ENCODE results near the gene HSDL1. TPM values are rescaled to one million over a fixed set of nuclear protein-coding genes. Genes with fewer than 3 reads are reported as not detected.

HSDL1 gene
- 10 to 100 TPM; 15.2 to 16.3 TPM for total RNA-seq

DNA sequence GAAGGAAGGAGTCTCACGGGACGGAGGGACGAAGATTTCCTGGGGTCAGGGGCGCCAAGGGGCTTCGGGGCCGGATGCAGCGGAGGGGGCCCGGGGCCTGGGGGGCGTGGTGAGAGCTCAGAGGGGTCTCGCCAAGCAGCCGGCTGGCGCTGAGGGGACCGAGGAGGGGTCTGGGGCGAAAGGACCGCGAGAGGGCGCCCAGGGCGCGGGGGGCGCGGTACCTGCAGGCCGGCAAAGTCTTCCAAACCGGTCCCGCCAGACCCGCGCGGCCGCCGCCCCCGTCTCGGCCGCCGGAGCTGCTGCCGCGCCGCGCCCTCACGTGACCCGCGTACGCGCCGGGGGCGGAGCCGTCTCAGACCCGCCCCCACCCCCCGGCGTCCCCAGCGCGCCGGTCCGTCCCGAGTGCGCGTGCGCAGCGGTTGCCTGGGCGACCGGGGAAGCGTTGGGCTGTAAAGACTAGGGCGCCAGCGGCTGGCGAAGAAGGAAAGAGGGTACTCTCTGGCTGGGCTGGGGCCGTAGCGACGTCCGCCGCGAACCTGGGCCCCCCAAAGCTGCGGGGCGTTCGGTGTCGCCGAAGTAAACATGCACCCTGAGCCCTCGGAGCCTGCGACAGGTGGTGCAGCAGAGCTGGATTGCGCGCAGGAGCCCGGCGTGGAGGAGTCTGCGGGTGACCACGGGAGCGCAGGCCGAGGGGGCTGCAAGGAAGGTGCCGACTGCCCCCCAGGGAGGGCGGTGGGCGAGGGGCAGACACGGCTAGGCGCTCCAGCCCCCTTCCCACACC is at the start of gene HSDL1, which contains the start of gene DNAAF1:
Gene HSDL1, minus strand, starts transcription at position 319 of the 781 bp plus-strand sequence. CDS start 13,856 bp downstream, outside the sequence.
Gene DNAAF1, plus strand, starts transcription at position 450 of the 781 bp plus-strand sequence. Its CDS starts 133 bp downstream, at position 583.
- peaks cover 10% of the 10 kb centered on the region for H3K4me1 Mint-ChIP-seq
- DNase-seq: peak; percentile 94
- H3K4me3 Mint-ChIP-seq: peak within 1 kb of the TSS; percentile 88
- POLR2A ChIA-PET: interaction anchor here (0.6 to 5.5 kb wide), 8 partner anchors 9 to 246 kb away, joined by 3 to 38 read pairs (median 3); partner anchors contain the start of genes MBTPS1 and TAF1C
- H3K27me3 Mint-ChIP-seq: peaks cover 10% of the 10 kb centered on the region
- CTCF ChIA-PET: interaction anchor here (0.8 to 2.0 kb wide), 6 partner anchors 28 to 92 kb away, joined by 3 to 11 read pairs (median 4); partner anchors contain the start of genes MBTPS1 and TAF1C
- H3K27ac Mint-ChIP-seq: peak within 1 kb of the TSS; percentile 62
- H3K36me3 Mint-ChIP-seq (ENCODE audit: low read depth): no peaks in the 10 kb centered on the region
- no peaks in the 10 kb centered on the region for H3K9me3 Mint-ChIP-seq

GRCh38 chr16:84194018-84194417 is 49.0 kb upstream of the HSDL1 start:
- Mint-ChIP-seq H3K9me3 (no peaks in the 10 kb centered on the region), H3K4me3 (no peak overlapping the region), H3K27ac (no peak overlapping the region), H3K36me3 (ENCODE audit: low read depth) (no peaks in the 10 kb centered on the region), H3K4me1 (peaks cover 19% of the 10 kb centered on the region), H3K27me3 (no peaks in the 10 kb centered on the region)
- no peak for DNase-seq
- ChIA-PET POLR2A (no interaction called here), CTCF (no interaction called here)

DNA sequence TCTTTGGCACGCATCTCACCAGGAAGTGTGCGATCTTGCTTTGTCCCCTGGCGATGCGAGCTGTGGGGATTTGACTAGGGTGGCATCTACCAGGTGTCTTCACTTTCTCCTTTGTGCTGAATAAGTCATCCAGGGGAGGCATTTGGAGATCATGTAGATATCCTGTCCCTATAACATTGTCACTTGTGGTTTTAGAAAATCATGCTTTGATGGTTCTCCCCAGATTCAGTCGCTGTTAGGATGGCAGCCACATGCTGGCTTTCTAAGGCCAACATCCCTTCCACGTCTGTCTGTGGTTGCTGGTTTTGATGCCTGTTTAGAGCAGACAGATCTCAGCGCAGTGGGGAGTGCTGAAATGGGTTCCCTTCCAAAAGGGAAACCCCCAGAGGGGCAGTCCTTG is 48.5 kb upstream of the HSDL1 start:
- no peak for DNase-seq
- H3K9me3 Mint-ChIP-seq: no peaks in the 10 kb centered on the region
- H3K4me3 Mint-ChIP-seq: no peak overlapping the region
- no peaks in the 10 kb centered on the region for H3K27me3 Mint-ChIP-seq
- H3K27ac Mint-ChIP-seq: no peak overlapping the region
- ChIA-PET POLR2A (interaction anchor here (1.0 kb wide), 1 partner anchor 77 kb away, joined by 5 read pairs; the partner anchor contains the start of gene MBTPS1), CTCF (no interaction called here)
- peaks cover 19% of the 10 kb centered on the region for H3K4me1 Mint-ChIP-seq
- H3K36me3 Mint-ChIP-seq (ENCODE audit: low read depth): no peaks in the 10 kb centered on the region

DNA sequence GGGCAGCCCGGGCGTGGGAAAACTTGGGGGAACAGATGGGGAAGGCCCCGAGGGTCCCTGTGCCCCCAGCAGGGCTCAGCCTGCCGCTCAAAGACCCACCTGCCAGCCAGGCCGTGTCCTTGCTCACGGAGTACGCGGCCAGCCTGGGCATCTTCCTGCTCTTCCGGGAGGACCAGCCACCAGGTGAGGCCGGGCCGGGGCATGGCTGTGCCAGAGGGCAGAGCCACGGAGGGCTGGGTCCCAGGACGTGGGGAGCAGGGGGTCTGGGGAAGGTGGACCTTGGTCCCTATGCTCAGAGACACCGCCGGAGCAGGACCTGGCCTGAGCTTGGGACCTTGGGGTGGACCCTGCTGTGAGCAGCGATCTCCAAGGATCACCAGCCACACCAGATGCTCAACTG is 46.5 kb upstream of the HSDL1 start:
- Mint-ChIP-seq H3K9me3 (no peaks in the 10 kb centered on the region), H3K27me3 (no peaks in the 10 kb centered on the region), H3K4me3 (no peak overlapping the region), H3K36me3 (ENCODE audit: low read depth) (peaks cover 3% of the 10 kb centered on the region), H3K27ac (no peak overlapping the region), H3K4me1 (peaks cover 21% of the 10 kb centered on the region)
- ChIA-PET POLR2A (no interaction called here), CTCF (no interaction called here)
- no peak for DNase-seq

DNA sequence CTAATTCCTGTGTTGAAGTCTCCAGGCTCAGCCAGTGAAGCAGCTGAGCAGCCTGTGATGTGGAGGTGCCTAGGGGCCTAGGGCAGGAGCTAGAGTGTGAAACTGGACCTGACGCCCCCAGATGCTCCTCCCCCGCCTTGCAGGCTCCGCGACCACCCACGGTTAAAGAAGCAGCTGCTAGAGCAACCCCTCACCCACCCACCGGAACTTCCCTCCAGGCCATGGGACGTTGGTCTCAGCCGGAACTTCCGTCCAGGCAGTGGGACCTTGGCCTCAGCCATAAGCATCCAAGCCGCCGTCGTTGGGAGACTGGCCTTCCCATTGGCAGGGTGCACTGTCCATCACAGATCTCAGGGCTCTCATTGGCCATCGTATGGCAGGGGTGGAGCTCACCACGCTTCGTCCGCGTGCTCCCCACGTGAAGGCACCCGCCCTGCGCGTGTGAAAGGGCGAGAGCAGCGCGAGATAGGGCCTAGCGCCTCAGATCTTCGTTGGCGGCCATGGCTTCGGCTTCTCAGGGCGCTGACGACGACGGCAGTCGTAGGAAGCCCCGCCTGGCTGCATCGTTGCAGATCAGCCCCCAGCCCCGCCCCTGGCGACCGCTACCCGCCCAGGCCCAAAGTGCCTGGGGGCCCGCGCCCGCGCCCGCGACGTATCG is 45.9 kb upstream of the HSDL1 start, which contains the start of gene ADAD2:
Gene ADAD2, plus strand, starts transcription at position 427 of the 658 bp plus-strand sequence. Its CDS starts 74 bp downstream, at position 501.
- DNase-seq: no peak
- no peaks in the 10 kb centered on the region for H3K9me3 Mint-ChIP-seq
- H3K4me3 Mint-ChIP-seq: no peak within 1 kb of the TSS
- no peaks in the 10 kb centered on the region for H3K27me3 Mint-ChIP-seq
- CTCF ChIA-PET: no interaction called here
- peaks cover 26% of the 10 kb centered on the region for H3K4me1 Mint-ChIP-seq
- H3K36me3 Mint-ChIP-seq (ENCODE audit: low read depth): peaks cover 3% of the 10 kb centered on the region
- POLR2A ChIA-PET: no interaction called here
- H3K27ac Mint-ChIP-seq: no peak within 1 kb of the TSS

- Mint-ChIP-seq H3K27ac (peak within 1 kb of the TSS; percentile 87), H3K36me3 (ENCODE audit: low read depth) (peaks cover 17% of the 10 kb centered on the region), H3K4me3 (peak within 1 kb of the TSS; percentile 93), H3K4me1 (peaks cover 22% of the 10 kb centered on the region), H3K9me3 (no peaks in the 10 kb centered on the region), H3K27me3 (no peaks in the 10 kb centered on the region)
- ChIA-PET POLR2A (interaction anchor here (0.6 to 2.6 kb wide), 7 partner anchors 11 to 107 kb away, joined by 3 to 20 read pairs (median 6); partner anchors contain the start of genes DNAAF1, HSDL1 and MBTPS1), CTCF (interaction anchor here (0.5 to 3.4 kb wide), 52 partner anchors 8 to 840 kb away, joined by 3 to 58 read pairs (median 4); partner anchors contain the start of genes DNAAF1, HSDL1, KIAA0513 and MBTPS1)
- DNase-seq: peak; percentile 92
Observed at GRCh38 chr16:84186685-84187437, 41.9 kb upstream of the HSDL1 start, which contains the start of gene TAF1C. TSS of gene TAF1C (minus strand) at chr16:84187057. CDS start at chr16:84184988, 2,069 bp downstream.

GRCh38 chr16:84184775-84185174 is 39.8 kb upstream of the HSDL1 start:
- Mint-ChIP-seq H3K27ac (peak overlapping the region; percentile 40), H3K27me3 (no peaks in the 10 kb centered on the region), H3K36me3 (ENCODE audit: low read depth) (peaks cover 17% of the 10 kb centered on the region), H3K9me3 (no peaks in the 10 kb centered on the region), H3K4me3 (peak overlapping the region; percentile 93), H3K4me1 (peaks cover 22% of the 10 kb centered on the region)
- ChIA-PET POLR2A (no interaction called here), CTCF (interaction anchor here (1.0 kb wide), 1 partner anchor 100 kb away, joined by 3 read pairs; no protein-coding TSS in a partner anchor)
- DNase-seq: no peak

DNA sequence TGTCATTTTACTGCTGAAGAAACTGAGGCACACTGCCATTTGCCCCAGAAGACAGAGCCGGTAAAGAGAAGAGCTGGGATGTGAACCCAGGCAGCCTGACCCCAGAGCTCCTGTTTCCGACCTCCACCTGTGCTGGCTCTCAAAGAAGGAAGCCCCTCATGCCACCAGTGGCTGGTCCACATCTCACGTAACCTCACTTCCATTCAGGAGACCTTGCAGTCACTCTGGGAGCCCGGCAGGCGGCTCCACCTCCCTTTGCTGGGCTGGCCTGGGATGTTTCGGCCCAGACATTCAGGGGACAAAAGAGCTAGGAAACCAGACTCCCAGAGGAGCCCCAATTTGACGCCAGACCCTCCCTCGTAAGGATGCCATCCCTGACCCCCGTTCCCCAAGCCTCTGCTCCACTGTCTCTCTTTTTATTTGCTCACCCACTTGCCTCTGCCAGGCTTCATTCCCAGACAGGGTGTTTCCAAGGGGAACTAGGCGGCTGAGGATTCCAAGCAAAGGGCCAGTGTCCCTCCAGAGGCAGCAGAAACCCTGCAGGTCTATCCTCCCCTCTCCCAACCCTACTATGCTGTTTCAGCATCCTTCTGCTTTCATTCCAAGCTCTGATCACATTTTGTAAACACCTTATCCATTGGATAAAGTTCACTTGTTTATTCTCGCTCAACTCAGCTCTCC is 39.1 kb upstream of the HSDL1 start:
- no peak for DNase-seq
- Mint-ChIP-seq H3K36me3 (ENCODE audit: low read depth) (peaks cover 17% of the 10 kb centered on the region), H3K9me3 (no peaks in the 10 kb centered on the region), H3K27me3 (no peaks in the 10 kb centered on the region), H3K4me1 (peaks cover 22% of the 10 kb centered on the region), H3K4me3 (no peak overlapping the region), H3K27ac (no peak overlapping the region)
- CTCF ChIA-PET: interaction anchor here (1.0 kb wide), 1 partner anchor 99 kb away, joined by 3 read pairs; no protein-coding TSS in a partner anchor
- POLR2A ChIA-PET: no interaction called here

DNA sequence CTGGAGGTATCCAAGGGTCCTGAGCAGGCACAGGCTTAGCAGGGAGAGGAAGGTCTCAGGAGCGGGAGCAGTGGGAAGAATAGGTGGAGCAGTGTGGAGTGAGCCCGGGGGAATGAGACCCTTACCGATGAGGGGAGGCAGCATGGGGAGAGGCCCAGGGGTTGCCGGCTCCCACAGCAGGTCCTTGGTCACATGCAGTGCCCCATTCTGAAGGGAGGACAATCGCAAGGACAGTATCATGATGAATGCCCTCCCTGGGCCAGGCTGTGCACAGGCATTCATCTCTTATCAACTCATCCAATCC is 38.5 kb upstream of the HSDL1 start:
- ChIA-PET CTCF (no interaction called here), POLR2A (no interaction called here)
- Mint-ChIP-seq H3K27me3 (no peaks in the 10 kb centered on the region), H3K27ac (no peak overlapping the region), H3K4me1 (peaks cover 22% of the 10 kb centered on the region), H3K4me3 (no peak overlapping the region), H3K9me3 (no peaks in the 10 kb centered on the region), H3K36me3 (ENCODE audit: low read depth) (peaks cover 17% of the 10 kb centered on the region)
- no peak for DNase-seq

GRCh38 chr16:84182680-84183571 is 37.9 kb upstream of the HSDL1 start:
- H3K36me3 Mint-ChIP-seq (ENCODE audit: low read depth): peaks cover 18% of the 10 kb centered on the region

GRCh38 chr16:84182104-84182503 is 37.1 kb upstream of the HSDL1 start:
- no peak overlapping the region for H3K27ac Mint-ChIP-seq
- CTCF ChIA-PET: interaction anchor here (1.5 kb wide), 1 partner anchor 94 kb away, joined by 3 read pairs; no protein-coding TSS in a partner anchor

More at GRCh38 chr16:84182680-84183571, 37.9 kb upstream of the HSDL1 start:
- DNase-seq: no peak
- Mint-ChIP-seq H3K4me1 (peaks cover 22% of the 10 kb centered on the region), H3K27me3 (no peaks in the 10 kb centered on the region), H3K4me3 (no peak overlapping the region), H3K9me3 (no peaks in the 10 kb centered on the region), H3K27ac (no peak overlapping the region)
- ChIA-PET POLR2A (interaction anchor here (0.9 kb wide), 1 partner anchor 10 kb away, joined by 3 read pairs; no protein-coding TSS in a partner anchor), CTCF (interaction anchor here (1.5 kb wide), 1 partner anchor 95 kb away, joined by 3 read pairs; no protein-coding TSS in a partner anchor)

More at GRCh38 chr16:84182104-84182503, 37.1 kb upstream of the HSDL1 start:
- no peak for DNase-seq
- no peaks in the 10 kb centered on the region for H3K9me3 Mint-ChIP-seq
- peaks cover 22% of the 10 kb centered on the region for H3K4me1 Mint-ChIP-seq
- no peaks in the 10 kb centered on the region for H3K27me3 Mint-ChIP-seq
- POLR2A ChIA-PET: interaction anchor here (0.9 kb wide), 1 partner anchor 9 kb away, joined by 3 read pairs; no protein-coding TSS in a partner anchor
- H3K36me3 Mint-ChIP-seq (ENCODE audit: low read depth): peaks cover 23% of the 10 kb centered on the region
- no peak overlapping the region for H3K4me3 Mint-ChIP-seq

Data from activated CD4-positive, alpha-beta memory T cell treated with anti-CD3 and anti-CD28 coated beads, Interleukin-2, amount 10 ng/mL, durations not matched to agents 7 days and 5 days (primary cell).